Measurements from ENCODE around the gene SSH3.
"Not testable (repeated sequence)": the region's sequence is repeated elsewhere in the genome, so short reads cannot be mapped to it uniquely, and the experiment has no call there.

SSH3 gene
- 20.8 to 27.6 reads per million in 2 donors for total RNA-seq

GRCh38 chr11:67303132-67303834, at the start of gene SSH3:
Gene SSH3 (plus strand): TSS chr11:67303530. CDS start chr11:67303626, 96 bp downstream.
- DNase-seq = peak; percentile 40

- DNase-seq = no peak
Observed at GRCh38 chr11:67253872-67254624, 49.3 kb upstream of the SSH3 start.

GRCh38 chr11:67254798-67255197, 48.5 kb upstream of the SSH3 start:
- DNase-seq = no peak

- DNase-seq = no peak
Observed at GRCh38 chr11:67255353-67255752, 48.0 kb upstream of the SSH3 start.

GRCh38 chr11:67255864-67256263, 47.5 kb upstream of the SSH3 start:
- no peak for DNase-seq

GRCh38 chr11:67256477-67257135, 46.7 kb upstream of the SSH3 start:
- no peak for DNase-seq

- DNase-seq = no peak
Observed at GRCh38 chr11:67260406-67260805, 42.9 kb upstream of the SSH3 start.

- DNase-seq = not testable (repeated sequence)
Observed at GRCh38 chr11:67260885-67261639, 42.3 kb upstream of the SSH3 start.

GRCh38 chr11:67261640-67261945, 41.7 kb upstream of the SSH3 start:
- DNase-seq = no peak

GRCh38 chr11:67261946-67262681, 41.2 kb upstream of the SSH3 start:
- no peak for DNase-seq

GRCh38 chr11:67262731-67263675, 40.3 kb upstream of the SSH3 start:
- DNase-seq = no peak

- no peak for DNase-seq
Observed at GRCh38 chr11:67264260-67264659, 39.1 kb upstream of the SSH3 start.

GRCh38 chr11:67264877-67265632, 38.3 kb upstream of the SSH3 start:
- DNase-seq = no peak

GRCh38 chr11:67265633-67266448, 37.5 kb upstream of the SSH3 start:
- DNase-seq = peak; percentile 67

GRCh38 chr11:67266449-67267187, 36.7 kb upstream of the SSH3 start, which contains the start of gene GRK2:
Gene GRK2 (plus strand): TSS chr11:67266473. CDS start chr11:67266700, 227 bp downstream.
- peak; percentile 42 for DNase-seq

GRCh38 chr11:67267188-67268080, 35.9 kb upstream of the SSH3 start:
- DNase-seq = no peak

Data from activated gamma-delta T cell (primary cell).